ENCODE measurements around the gene CEP78. TPM values are rescaled to one million over a fixed set of nuclear protein-coding genes. Genes with fewer than 3 reads are reported as not detected.

Gene CEP78
- total RNA-seq, 1 donor from 2014 or later: 44.8 TPM

- H3K4me3 Mint-ChIP-seq: no peak overlapping the region
- DNase-seq (ENCODE audit: extremely low spot score, unreplicated experiment): no peak
- TF ChIP-seq CTCF (conservative IDR thresholded peaks at IDR 0.05): no peak
- no peak overlapping the region for H3K27ac Mint-ChIP-seq
- no peaks in the 10 kb centered on the region for H3K9me3 Mint-ChIP-seq
- H3K27me3 Mint-ChIP-seq: no peaks in the 10 kb centered on the region
- H3K36me3 Mint-ChIP-seq: peaks cover 45% of the 10 kb centered on the region
- H3K4me1 Mint-ChIP-seq (ENCODE audit: unreplicated experiment): peaks cover 4% of the 10 kb centered on the region
These were observed 70.6 kb downstream of the CEP78 start for GRCh38 chr9:78306222-78307076.

DNA sequence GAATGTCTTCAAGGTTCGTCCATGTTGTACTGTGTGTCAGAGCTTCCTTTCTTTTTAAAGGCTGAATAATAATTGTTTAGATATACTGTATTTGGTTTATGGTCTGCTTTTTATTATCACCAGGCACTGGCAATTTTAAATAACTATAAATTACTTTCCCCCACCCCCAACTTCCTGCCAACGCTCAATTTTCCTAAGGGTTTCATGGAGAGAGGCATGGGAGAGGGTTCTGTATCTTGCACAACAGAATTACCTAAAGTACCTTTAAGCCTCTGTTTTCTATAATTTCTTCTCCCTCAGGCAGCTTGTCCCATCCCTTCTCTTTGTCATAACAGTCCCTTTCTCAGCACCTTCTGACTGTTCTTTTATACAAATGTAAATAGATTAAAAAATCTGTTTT is 71.5 kb downstream of the CEP78 start:
- DNase-seq (ENCODE audit: extremely low spot score, unreplicated experiment): no peak
- no peak overlapping the region for H3K27ac Mint-ChIP-seq
- H3K9me3 Mint-ChIP-seq: no peaks in the 10 kb centered on the region
- TF ChIP-seq CTCF (conservative IDR thresholded peaks at IDR 0.05): no peak
- H3K27me3 Mint-ChIP-seq: no peaks in the 10 kb centered on the region
- peaks cover 41% of the 10 kb centered on the region for H3K36me3 Mint-ChIP-seq
- no peak overlapping the region for H3K4me3 Mint-ChIP-seq
- peaks cover 8% of the 10 kb centered on the region for H3K4me1 Mint-ChIP-seq (ENCODE audit: unreplicated experiment)

DNA sequence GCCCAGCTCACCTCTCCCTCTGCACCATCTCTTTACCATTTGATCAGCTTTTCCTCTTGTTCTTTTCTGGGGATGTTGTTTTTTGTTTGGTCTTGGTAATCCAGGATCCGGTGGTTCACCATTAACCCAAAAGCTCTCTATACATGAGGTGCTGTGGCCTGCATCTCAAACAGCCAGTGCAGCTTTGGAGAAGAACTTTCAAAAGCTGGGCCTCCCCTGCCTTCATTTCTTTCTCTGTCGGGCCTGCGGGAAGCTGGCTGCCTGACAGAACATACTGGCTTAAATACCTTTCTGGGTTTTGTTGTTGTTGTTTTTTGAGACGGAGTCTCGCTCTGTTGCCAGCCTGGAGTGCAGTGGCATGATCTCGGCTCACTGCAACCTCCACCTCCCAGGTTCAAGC is 73.2 kb downstream of the CEP78 start:
- H3K27me3 Mint-ChIP-seq: no peaks in the 10 kb centered on the region
- no peak for DNase-seq (ENCODE audit: extremely low spot score, unreplicated experiment)
- H3K9me3 Mint-ChIP-seq: no peaks in the 10 kb centered on the region
- peaks cover 8% of the 10 kb centered on the region for H3K4me1 Mint-ChIP-seq (ENCODE audit: unreplicated experiment)
- no peak overlapping the region for H3K27ac Mint-ChIP-seq
- no peak for TF ChIP-seq CTCF (conservative IDR thresholded peaks at IDR 0.05)
- H3K36me3 Mint-ChIP-seq: peaks cover 34% of the 10 kb centered on the region
- no peak overlapping the region for H3K4me3 Mint-ChIP-seq

DNA sequence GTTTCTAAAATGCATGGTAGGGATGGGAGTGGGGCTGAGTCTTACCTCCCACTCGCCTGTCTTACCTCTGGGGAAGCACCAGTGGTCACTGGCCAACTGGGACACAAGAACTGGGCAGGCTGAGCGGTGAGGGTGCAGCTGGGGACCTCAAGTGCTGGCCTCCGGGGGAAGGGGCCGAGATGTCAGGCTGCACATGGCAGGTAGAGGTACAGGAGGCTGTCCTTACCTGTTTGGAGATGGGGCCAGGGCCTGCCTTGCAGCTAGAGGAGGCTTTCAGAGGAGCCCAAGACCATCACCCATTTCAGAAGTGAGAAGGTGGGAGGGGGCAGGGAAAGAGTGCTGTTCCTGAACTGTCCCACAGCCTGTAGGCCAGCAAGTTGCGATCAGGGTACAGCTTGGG is 75.2 kb downstream of the CEP78 start:
- no peaks in the 10 kb centered on the region for H3K27me3 Mint-ChIP-seq
- H3K4me3 Mint-ChIP-seq: no peak overlapping the region
- no peaks in the 10 kb centered on the region for H3K9me3 Mint-ChIP-seq
- TF ChIP-seq CTCF (conservative IDR thresholded peaks at IDR 0.05): no peak
- peaks cover 28% of the 10 kb centered on the region for H3K36me3 Mint-ChIP-seq
- H3K4me1 Mint-ChIP-seq (ENCODE audit: unreplicated experiment): peaks cover 8% of the 10 kb centered on the region
- H3K27ac Mint-ChIP-seq: no peak overlapping the region
- DNase-seq (ENCODE audit: extremely low spot score, unreplicated experiment): no peak

DNA sequence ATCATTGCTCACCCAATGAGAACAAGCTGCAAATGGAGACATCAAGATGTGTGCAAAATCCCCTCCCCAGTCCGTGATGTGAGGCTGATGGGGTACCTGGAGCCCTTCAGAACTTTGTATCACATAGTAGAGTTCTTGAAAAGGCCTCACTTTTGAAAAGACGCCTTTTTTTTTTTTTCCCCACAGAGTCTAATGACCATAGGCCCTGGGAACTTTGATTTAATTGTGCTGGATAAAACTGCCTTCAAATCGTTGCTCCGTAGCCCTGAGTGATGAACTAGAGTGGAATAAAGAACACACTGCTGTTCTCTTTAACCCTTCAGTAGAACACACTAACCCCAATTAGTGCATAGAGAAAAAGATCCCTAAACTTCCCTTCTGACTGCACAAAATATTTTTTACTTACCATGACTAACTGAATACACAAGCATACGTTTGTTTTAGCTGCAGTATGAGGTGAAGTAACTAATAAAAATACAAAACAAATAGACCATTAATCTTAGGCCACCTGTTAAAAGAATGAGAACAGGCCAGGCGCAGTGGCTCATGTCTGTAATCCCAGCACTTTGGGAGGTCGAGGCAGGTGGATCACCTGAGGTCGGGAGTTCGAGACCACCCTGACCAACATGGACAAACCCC is 76.1 kb downstream of the CEP78 start:
- H3K4me3 Mint-ChIP-seq: no peak overlapping the region
- H3K36me3 Mint-ChIP-seq: peaks cover 31% of the 10 kb centered on the region
- no peak for DNase-seq (ENCODE audit: extremely low spot score, unreplicated experiment)
- TF ChIP-seq CTCF (conservative IDR thresholded peaks at IDR 0.05): no peak
- H3K27me3 Mint-ChIP-seq: no peaks in the 10 kb centered on the region
- H3K9me3 Mint-ChIP-seq: no peaks in the 10 kb centered on the region
- H3K27ac Mint-ChIP-seq: no peak overlapping the region
- peaks cover 7% of the 10 kb centered on the region for H3K4me1 Mint-ChIP-seq (ENCODE audit: unreplicated experiment)

Measured in type B pancreatic cell (in vitro differentiated cells).